ENCODE results near the gene MAP2K4. TPM values are rescaled to one million over a fixed set of nuclear protein-coding genes. Genes with fewer than 3 reads are reported as not detected.

MAP2K4 gene
- total and polyA plus RNA-seq, 2 of the 13 experiments (the other 11 are each of a cell fraction or from before 2014, with no cell fraction given), result 21.5 to 35.6 TPM

GRCh38 chr17:12007466-12007865 lies 13.2 kb upstream of the MAP2K4 start (continued):
- TF ChIP-seq ZNF503 (CRISPR knock-in tag; IDR thresholded peaks at IDR 0.05), result no peak
- no peak for TF ChIP-seq SATB2 (CRISPR knock-in tag; IDR thresholded peaks at IDR 0.05)
- TF ChIP-seq IRF1 (CRISPR knock-in tag; IDR thresholded peaks at IDR 0.05; ENCODE audit: low read depth), result no peak
- no peak for TF ChIP-seq AKNA (CRISPR knock-in tag; IDR thresholded peaks at IDR 0.05; ENCODE audit: borderline replicate concordance)
- TF ChIP-seq AHR (CRISPR knock-in tag; IDR thresholded peaks at IDR 0.05), result no peak
- TF ChIP-seq ZNF672 (CRISPR knock-in tag; IDR thresholded peaks at IDR 0.05), result no peak
- no peak for TF ChIP-seq ARID3A (IDR thresholded peaks at IDR 0.05; ENCODE audit: low read depth, low read length)
